ENCODE measurements around the gene PPM1N.

Gene PPM1N

GRCh38 chr19:45498411-45499195 is at the start of gene PPM1N:
TSS of gene PPM1N (plus strand) at chr19:45498443. CDS start at chr19:45498473, 30 bp downstream.
- Mint-ChIP-seq H3K36me3 (no peaks in the 10 kb centered on the region), H3K9me3 (ENCODE audit: low read depth) (no peaks in the 10 kb centered on the region), H3K27me3 (peaks cover 2% of the 10 kb centered on the region), H3K4me1 (ENCODE audit: low read depth) (peaks cover 40% of the 10 kb centered on the region), H3K27ac (peak within 1 kb of the TSS; percentile 79), H3K4me3 (peak within 1 kb of the TSS; percentile 87)

DNA sequence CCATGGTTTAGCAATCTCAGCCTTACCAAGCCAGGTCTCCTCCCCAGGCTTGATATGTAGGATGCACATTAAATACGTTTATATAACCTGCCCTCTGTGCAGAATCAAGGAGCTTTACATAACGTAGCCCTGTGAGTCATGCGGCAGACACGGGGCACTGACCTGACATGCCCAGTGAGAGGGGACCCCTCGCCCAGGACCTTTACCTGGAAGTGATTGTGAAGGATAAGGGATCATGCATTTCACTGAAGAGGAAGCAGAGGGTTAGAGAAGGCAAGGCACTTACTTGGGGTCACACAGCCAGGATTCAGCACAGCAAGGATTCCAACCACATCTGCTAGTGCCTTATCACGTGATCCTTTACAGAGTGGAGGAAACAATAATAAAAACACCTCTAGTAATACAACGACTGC is 49.4 kb upstream of the PPM1N start:
- no peaks in the 10 kb centered on the region for H3K27me3 Mint-ChIP-seq
- peaks cover 2% of the 10 kb centered on the region for H3K36me3 Mint-ChIP-seq
- no peaks in the 10 kb centered on the region for H3K9me3 Mint-ChIP-seq (ENCODE audit: low read depth)
- no peak overlapping the region for H3K27ac Mint-ChIP-seq
- peaks cover 51% of the 10 kb centered on the region for H3K4me1 Mint-ChIP-seq (ENCODE audit: low read depth)
- peak overlapping the region; percentile 68 for H3K4me3 Mint-ChIP-seq

- Mint-ChIP-seq H3K4me3 (peak overlapping the region; percentile 95), H3K4me1 (ENCODE audit: low read depth) (peaks cover 48% of the 10 kb centered on the region), H3K36me3 (peaks cover 2% of the 10 kb centered on the region), H3K27me3 (no peaks in the 10 kb centered on the region), H3K9me3 (ENCODE audit: low read depth) (no peaks in the 10 kb centered on the region), H3K27ac (peak overlapping the region; percentile 97)
Observed at GRCh38 chr19:45450012-45450333, 48.3 kb upstream of the PPM1N start.

GRCh38 chr19:45451131-45451849 is 47.0 kb upstream of the PPM1N start:
- Mint-ChIP-seq H3K27me3 (no peaks in the 10 kb centered on the region), H3K27ac (peak overlapping the region; percentile 83), H3K4me3 (peak overlapping the region; percentile 89), H3K36me3 (peaks cover 2% of the 10 kb centered on the region), H3K4me1 (ENCODE audit: low read depth) (peaks cover 52% of the 10 kb centered on the region), H3K9me3 (ENCODE audit: low read depth) (no peaks in the 10 kb centered on the region)

DNA sequence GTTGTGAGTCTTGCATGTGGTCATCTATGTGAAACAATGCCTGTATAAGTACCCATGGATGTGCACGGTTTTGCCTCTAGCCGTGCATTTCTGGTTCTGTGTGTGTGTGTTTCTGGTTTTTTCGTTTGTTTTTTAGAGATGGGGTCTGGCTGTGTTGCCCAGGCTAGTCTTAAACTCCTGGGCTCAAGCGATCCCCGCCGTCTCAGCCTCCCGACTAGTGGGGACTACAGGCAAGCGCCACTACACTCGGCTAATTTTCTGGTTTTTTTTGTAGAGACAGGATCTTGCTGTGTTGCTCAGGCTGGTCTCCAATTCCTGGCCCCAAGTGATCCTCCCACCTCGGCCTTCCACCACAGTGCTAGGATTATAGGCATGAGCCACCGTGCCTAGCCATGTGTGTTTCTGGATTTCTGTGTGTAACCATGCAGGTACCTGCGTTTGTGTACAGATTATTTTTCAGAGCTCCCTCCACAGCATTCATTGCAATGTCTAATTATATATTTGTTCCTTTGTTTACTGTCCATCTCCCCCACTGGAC is 46.3 kb upstream of the PPM1N start:
- Mint-ChIP-seq H3K27me3 (no peaks in the 10 kb centered on the region), H3K4me3 (peak overlapping the region; percentile 89), H3K36me3 (peaks cover 2% of the 10 kb centered on the region), H3K9me3 (ENCODE audit: low read depth) (no peaks in the 10 kb centered on the region), H3K27ac (peak overlapping the region; percentile 83), H3K4me1 (ENCODE audit: low read depth) (peaks cover 53% of the 10 kb centered on the region)

DNA sequence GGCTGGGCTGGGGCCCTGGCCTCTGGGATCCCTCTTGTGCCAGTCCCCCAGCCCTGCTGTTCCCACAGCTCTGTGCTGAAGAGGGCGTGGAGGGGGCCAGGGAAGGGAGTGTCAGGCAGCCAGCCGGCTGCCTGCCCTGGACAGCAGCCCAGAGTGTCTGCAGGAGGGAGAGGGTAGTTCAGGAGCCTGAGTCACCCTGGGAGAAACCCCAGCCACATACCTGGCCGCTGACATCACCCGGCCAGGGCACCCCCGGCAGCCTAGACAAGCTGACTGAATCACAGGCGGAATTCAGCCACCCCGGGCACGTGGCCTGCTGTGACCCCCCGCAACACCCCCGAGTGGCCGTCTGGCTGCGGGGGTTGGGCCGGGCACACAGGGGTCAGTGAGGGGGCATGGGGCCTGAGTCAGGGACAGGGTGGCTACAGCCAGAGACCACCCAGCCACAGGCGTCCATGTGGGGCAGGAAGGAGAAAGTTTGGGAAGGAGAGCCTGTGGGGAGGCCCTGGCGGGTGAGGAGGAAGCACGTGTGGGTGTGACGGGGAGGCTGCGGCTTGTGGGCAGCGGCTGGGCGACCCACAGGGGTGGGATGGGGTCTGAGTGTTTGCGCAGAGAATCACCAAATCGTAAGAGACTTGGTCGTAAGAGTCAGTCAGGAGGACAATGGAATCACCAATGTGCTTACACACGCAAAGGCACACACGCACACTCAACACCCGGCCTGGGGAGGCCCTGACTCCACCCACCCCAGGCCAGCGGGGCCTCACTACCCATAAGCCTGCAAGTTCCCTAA is 42.3 kb upstream of the PPM1N start:
- peak overlapping the region; percentile 84 for H3K27ac Mint-ChIP-seq
- H3K4me3 Mint-ChIP-seq: peak overlapping the region; percentile 62
- no peaks in the 10 kb centered on the region for H3K36me3 Mint-ChIP-seq
- no peaks in the 10 kb centered on the region for H3K9me3 Mint-ChIP-seq (ENCODE audit: low read depth)
- peaks cover 34% of the 10 kb centered on the region for H3K4me1 Mint-ChIP-seq (ENCODE audit: low read depth)
- no peaks in the 10 kb centered on the region for H3K27me3 Mint-ChIP-seq

- Mint-ChIP-seq H3K27ac (peak overlapping the region; percentile 84), H3K36me3 (no peaks in the 10 kb centered on the region), H3K4me3 (peak overlapping the region; percentile 62), H3K27me3 (no peaks in the 10 kb centered on the region), H3K4me1 (ENCODE audit: low read depth) (peaks cover 29% of the 10 kb centered on the region), H3K9me3 (ENCODE audit: low read depth) (no peaks in the 10 kb centered on the region)
Observed at GRCh38 chr19:45456500-45456815, 41.8 kb upstream of the PPM1N start.

DNA sequence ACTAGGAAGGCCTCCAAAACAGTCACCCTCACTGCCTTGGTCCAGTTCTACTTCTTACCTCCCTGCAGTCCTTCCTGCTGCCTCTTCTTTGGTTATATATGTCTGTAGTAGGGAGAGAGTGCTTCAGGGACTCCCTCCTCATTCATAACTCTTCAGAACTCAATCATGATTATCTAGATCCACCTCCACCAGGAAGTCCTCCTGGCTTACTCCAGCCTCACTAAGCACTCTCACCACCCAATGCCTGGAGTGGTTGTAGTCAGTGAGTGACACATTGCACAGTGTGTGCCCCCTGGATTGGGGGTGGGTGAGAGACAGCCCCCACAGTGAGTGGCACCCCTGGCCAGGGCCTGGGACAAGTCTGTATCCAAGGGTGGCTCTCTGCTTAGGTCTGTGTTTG is 40.5 kb upstream of the PPM1N start:
- Mint-ChIP-seq H3K4me1 (ENCODE audit: low read depth) (peaks cover 21% of the 10 kb centered on the region), H3K27me3 (no peaks in the 10 kb centered on the region), H3K36me3 (no peaks in the 10 kb centered on the region), H3K4me3 (no peak overlapping the region), H3K9me3 (ENCODE audit: low read depth) (no peaks in the 10 kb centered on the region), H3K27ac (no peak overlapping the region)

GRCh38 chr19:45460807-45461347 is 37.4 kb upstream of the PPM1N start:
- Mint-ChIP-seq H3K27ac (no peak overlapping the region), H3K9me3 (ENCODE audit: low read depth) (no peaks in the 10 kb centered on the region)

DNA sequence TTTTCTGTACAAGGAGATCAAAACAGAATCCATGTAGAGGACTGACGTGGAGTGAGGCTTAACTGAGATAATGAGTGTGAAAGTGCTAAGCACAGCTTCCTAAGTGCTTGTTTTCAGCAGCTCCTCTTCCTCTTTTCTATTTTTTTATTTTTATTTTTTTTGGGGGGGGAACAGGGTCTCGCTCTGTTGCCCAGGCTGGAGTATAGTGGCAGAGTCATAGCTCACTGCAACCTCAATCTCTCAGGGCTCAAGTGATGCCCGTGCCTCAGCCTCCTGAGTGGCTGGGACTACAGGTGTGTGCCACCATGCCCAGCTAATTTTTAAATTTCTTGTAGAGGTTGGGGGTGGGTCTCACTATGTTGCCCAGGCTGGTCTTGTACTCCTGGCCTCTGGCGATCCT is 36.1 kb upstream of the PPM1N start:
- Mint-ChIP-seq H3K9me3 (ENCODE audit: low read depth) (no peaks in the 10 kb centered on the region), H3K4me1 (ENCODE audit: low read depth) (peaks cover 5% of the 10 kb centered on the region), H3K27me3 (no peaks in the 10 kb centered on the region), H3K4me3 (no peak overlapping the region), H3K36me3 (no peaks in the 10 kb centered on the region), H3K27ac (no peak overlapping the region)

More at GRCh38 chr19:45460807-45461347, 37.4 kb upstream of the PPM1N start:
- Mint-ChIP-seq H3K4me1 (ENCODE audit: low read depth) (peaks cover 9% of the 10 kb centered on the region), H3K4me3 (no peak overlapping the region), H3K36me3 (no peaks in the 10 kb centered on the region), H3K27me3 (no peaks in the 10 kb centered on the region)

- Mint-ChIP-seq H3K4me3 (no peak overlapping the region), H3K4me1 (ENCODE audit: low read depth) (peaks cover 5% of the 10 kb centered on the region), H3K27ac (no peak overlapping the region), H3K9me3 (ENCODE audit: low read depth) (no peaks in the 10 kb centered on the region), H3K27me3 (no peaks in the 10 kb centered on the region), H3K36me3 (no peaks in the 10 kb centered on the region)
Observed at GRCh38 chr19:45463241-45463640, 35.0 kb upstream of the PPM1N start.

- Mint-ChIP-seq H3K4me3 (no peak overlapping the region), H3K27ac (no peak overlapping the region), H3K27me3 (no peaks in the 10 kb centered on the region), H3K4me1 (ENCODE audit: low read depth) (peaks cover 7% of the 10 kb centered on the region), H3K36me3 (no peaks in the 10 kb centered on the region), H3K9me3 (ENCODE audit: low read depth) (no peaks in the 10 kb centered on the region)
Observed at GRCh38 chr19:45464274-45464673, 34.0 kb upstream of the PPM1N start.

GRCh38 chr19:45464852-45465441 is 33.3 kb upstream of the PPM1N start:
- no peaks in the 10 kb centered on the region for H3K27me3 Mint-ChIP-seq
- H3K36me3 Mint-ChIP-seq: no peaks in the 10 kb centered on the region
- no peaks in the 10 kb centered on the region for H3K9me3 Mint-ChIP-seq (ENCODE audit: low read depth)
- H3K27ac Mint-ChIP-seq: no peak overlapping the region
- peaks cover 12% of the 10 kb centered on the region for H3K4me1 Mint-ChIP-seq (ENCODE audit: low read depth)
- peak overlapping the region; percentile 20 for H3K4me3 Mint-ChIP-seq

DNA sequence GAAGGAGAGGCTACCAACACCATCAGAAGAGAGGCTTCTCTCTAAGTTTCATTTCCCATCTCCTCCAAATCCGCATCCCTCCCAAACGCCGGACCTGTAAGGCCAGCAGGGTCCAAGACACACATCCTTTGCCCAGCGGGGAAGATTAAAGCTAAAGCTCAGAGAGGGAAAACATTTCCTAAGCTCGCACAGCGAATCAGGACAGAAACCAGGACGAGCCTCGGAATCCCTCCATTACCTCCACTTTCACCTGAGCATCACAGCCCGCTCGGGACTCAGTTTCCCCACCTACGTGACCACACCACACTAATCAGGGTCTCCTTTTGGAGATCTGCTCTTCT is 31.2 kb upstream of the PPM1N start:
- Mint-ChIP-seq H3K36me3 (peaks cover 4% of the 10 kb centered on the region), H3K4me3 (peak overlapping the region; percentile 90), H3K27me3 (no peaks in the 10 kb centered on the region), H3K27ac (peak overlapping the region; percentile 34), H3K9me3 (ENCODE audit: low read depth) (no peaks in the 10 kb centered on the region), H3K4me1 (ENCODE audit: low read depth) (peaks cover 30% of the 10 kb centered on the region)

Data from activated naive CD8-positive, alpha-beta T cell (primary cell).